CD8-positive, alpha-beta memory T cell (primary cell): ENCODE measurements around the gene FAM83D. TPM values are rescaled to one million over a fixed set of nuclear protein-coding genes. Genes with fewer than 3 reads are reported as not detected.
"Not testable (repeated sequence)": the region's sequence is repeated elsewhere in the genome, so short reads cannot be mapped to it uniquely, and the experiment has no call there.

Experiments used
- CTCF ChIA-PET: fragments of 350-600 bp; sonication (Branson Sonifier 250); formaldehyde crosslinking; loops from one replicate; lab custom pipeline; 2021; ENCODE audit warnings: antibody characterized with exemption; lab: Charles Lee
- POLR2A ChIA-PET: fragments of 350-600 bp; sonication (Branson Sonifier 250); formaldehyde crosslinking; loops from one replicate; lab custom pipeline; 2021; ENCODE audit warnings: antibody characterized with exemption; lab: Charles Lee
- DNase-seq, 5 donors: peaks; one replicate each; pipeline versions ENCODE4 v3.0.0 to v3.0.0-alpha.2; 2020 to 2022; ENCODE audit warnings: mixed read lengths in 1 of 5
- H3K27ac ChIP-seq: one replicate; pipeline ENCODE4 v1.7.0; 2013; ENCODE audit warnings: low read depth, mild to moderate bottlenecking, low read length, moderate library complexity
- H3K27me3 ChIP-seq: 2 replicates; pipeline ENCODE4 v1.7.0; 2013; ENCODE audit warnings: low read length, mild to moderate bottlenecking; ENCODE audit not compliant: insufficient read depth, poor library complexity, severe bottlenecking
- H3K36me3 ChIP-seq: 2 replicates; pipeline ENCODE4 v1.7.0; 2013; ENCODE audit warnings: mild to moderate bottlenecking, low read length, moderate library complexity; ENCODE audit not compliant: insufficient read depth
- H3K4me1 ChIP-seq: 2 replicates; pipeline ENCODE4 v1.7.0; 2013; ENCODE audit warnings: mild to moderate bottlenecking, low read length, moderate library complexity; ENCODE audit not compliant: insufficient read depth
- H3K4me3 ChIP-seq: 2 replicates; pipeline ENCODE4 v1.7.0; 2013; ENCODE audit warnings: mild to moderate bottlenecking, low read length
- H3K9me3 ChIP-seq: 2 replicates; pipeline ENCODE4 v1.7.0; 2013; ENCODE audit warnings: mild to moderate bottlenecking, low read length
- H3K27ac Mint-ChIP-seq, 8 donors: one replicate each; pipeline ENCODE4 v1.8.0; 2020 to 2021; ENCODE audit warnings: mixed read lengths in 8 of 8, mild to moderate bottlenecking in 6 of 8, inconsistent platforms in 3 of 8, moderate library complexity in 3 of 8
- H3K27me3 Mint-ChIP-seq, 2 donors: one replicate each; pipeline ENCODE4 v1.8.0; 2020 to 2021; ENCODE audit warnings: mixed read lengths in 2 of 2, mild to moderate bottlenecking in 1 of 2, moderate library complexity in 1 of 2
- H3K36me3 Mint-ChIP-seq, 3 donors: one replicate each; pipeline ENCODE4 v1.8.0; 2020 to 2021; ENCODE audit warnings: mixed read lengths in 3 of 3, inconsistent platforms in 1 of 3, mild to moderate bottlenecking in 1 of 3
- H3K4me1 Mint-ChIP-seq, 3 donors: one replicate each; pipeline ENCODE4 v1.8.0; 2020 to 2021; ENCODE audit warnings: mixed read lengths in 3 of 3, inconsistent platforms in 1 of 3, mild to moderate bottlenecking in 1 of 3
- H3K4me3 Mint-ChIP-seq, 7 donors: one replicate each; pipeline ENCODE4 v1.8.0; 2020 to 2021; ENCODE audit warnings: mixed read lengths in 7 of 7, mild to moderate bottlenecking in 6 of 7, moderate library complexity in 4 of 7, inconsistent platforms in 2 of 7
- H3K9me3 Mint-ChIP-seq, 5 donors: one replicate each; pipeline ENCODE4 v1.8.0; 2020 to 2022; ENCODE audit warnings: mixed read lengths in 5 of 5, mild to moderate bottlenecking in 3 of 5, moderate library complexity in 2 of 5, inconsistent platforms in 1 of 5
- polyA plus RNA-seq: library from polyadenylated mRNA; unstranded; fragments of 300-500 nt; fragmentation: Illumina TruSeq; gene quantifications from one replicate; pipeline ENCODE4 v1.2.3, GENCODE V29; 2021
- total RNA-seq, 2 experiments: library from RNA; stranded (reverse); gene quantifications; one replicate each; pipeline ENCODE4 v1.2.3, GENCODE V29; 2021

The FAM83D gene
- total and polyA plus RNA-seq, 3 experiments from 2014 or later = 2.3 to 13.2 (median 11.9) TPM

DNA sequence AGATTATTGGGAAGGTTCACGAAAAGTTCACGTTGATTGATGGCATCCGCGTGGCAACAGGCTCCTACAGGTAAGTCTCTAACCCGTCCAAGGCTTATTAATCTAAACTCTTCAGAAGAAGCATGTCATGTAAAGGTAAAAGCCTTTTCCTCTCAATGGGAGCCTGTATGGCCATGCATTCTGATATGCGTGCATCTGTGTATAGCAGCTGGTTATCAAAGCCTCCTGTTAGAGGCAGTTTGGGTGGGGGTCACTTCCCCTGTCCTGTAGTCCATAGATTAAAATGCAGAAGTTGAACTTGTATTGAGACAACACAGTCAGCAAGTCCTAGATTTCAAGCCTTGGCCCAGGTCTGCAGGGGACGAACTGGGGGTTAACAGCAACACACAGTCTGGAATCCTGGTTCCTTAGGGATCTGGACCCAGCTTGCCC lies 21.7 kb downstream of the FAM83D start:
- POLR2A ChIA-PET = no interaction called here
- no peaks in the 10 kb centered on the region for H3K27me3 Mint-ChIP-seq
- H3K36me3 Mint-ChIP-seq = peaks cover 0 to 4% (median 4%) of the 10 kb centered on the region in 3 donors
- no peaks in the 10 kb centered on the region for H3K9me3 ChIP-seq
- no peaks in the 10 kb centered on the region for H3K9me3 Mint-ChIP-seq
- peak overlapping the region; percentile 42 for H3K27ac ChIP-seq
- DNase-seq = no peak
- no peak overlapping the region for H3K4me3 Mint-ChIP-seq
- no peaks in the 10 kb centered on the region for H3K36me3 ChIP-seq
- H3K27ac Mint-ChIP-seq = no peak overlapping the region
- H3K4me3 ChIP-seq = no peak overlapping the region
- H3K27me3 ChIP-seq = no peaks in the 10 kb centered on the region
- CTCF ChIA-PET = interaction anchor here (1.0 kb wide), 1 partner anchor 142 kb away, joined by 3 read pairs; the partner anchor contains the start of gene PPP1R16B
- no peaks in the 10 kb centered on the region for H3K4me1 ChIP-seq
- no peaks in the 10 kb centered on the region for H3K4me1 Mint-ChIP-seq

DNA sequence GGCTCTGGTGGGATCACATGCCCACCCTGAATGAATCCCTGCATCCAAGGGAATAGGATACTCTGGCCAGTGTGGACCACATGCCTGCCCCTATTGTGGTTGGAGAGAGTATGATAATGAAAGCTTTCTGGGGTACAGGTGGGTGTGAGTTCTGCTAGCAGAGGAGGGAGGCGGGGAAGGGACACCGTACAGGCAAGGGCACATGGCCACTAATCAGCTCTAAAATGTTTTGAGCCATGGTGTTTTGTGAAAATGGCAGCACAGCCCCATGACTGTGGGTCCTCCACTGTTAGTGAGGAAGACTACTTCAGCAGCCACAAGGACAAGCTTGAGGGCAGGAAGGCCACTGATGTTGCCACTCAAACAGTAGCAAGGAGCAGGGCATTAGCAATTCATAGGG lies 24.0 kb downstream of the FAM83D start:
- Mint-ChIP-seq H3K27ac (peak overlapping the region in 1 of 8 donors; percentile 77), H3K27me3 (no peaks in the 10 kb centered on the region), H3K9me3 (no peaks in the 10 kb centered on the region), H3K4me1 (no peaks in the 10 kb centered on the region), H3K36me3 (peaks cover 0 to 4% (median 2%) of the 10 kb centered on the region in 3 donors), H3K4me3 (no peak overlapping the region)
- ChIA-PET POLR2A (no interaction called here), CTCF (no interaction called here)
- Histone ChIP-seq H3K27ac (no peak overlapping the region), H3K4me3 (no peak overlapping the region), H3K9me3 (no peaks in the 10 kb centered on the region), H3K36me3 (no peaks in the 10 kb centered on the region), H3K4me1 (no peaks in the 10 kb centered on the region), H3K27me3 (no peaks in the 10 kb centered on the region)
- no peak for DNase-seq

DNA sequence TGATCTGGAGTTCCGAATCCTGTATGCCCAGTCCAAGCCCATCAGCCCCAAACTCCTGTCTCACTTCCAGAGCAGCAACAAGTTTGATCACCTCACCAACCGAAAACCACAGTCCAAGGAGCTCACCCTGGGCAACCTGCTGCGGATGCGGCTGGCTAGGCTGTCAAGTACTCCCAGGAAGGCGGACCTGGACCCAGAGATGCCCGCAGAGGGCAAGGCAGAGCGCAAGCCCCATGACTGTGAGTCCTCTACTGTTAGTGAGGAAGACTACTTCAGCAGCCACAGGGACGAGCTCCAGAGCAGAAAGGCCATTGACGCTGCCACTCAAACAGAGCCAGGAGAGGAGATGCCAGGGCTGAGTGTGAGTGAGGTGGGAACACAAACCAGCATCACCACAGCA lies 25.4 kb downstream of the FAM83D start:
- Histone ChIP-seq H3K4me3 (no peak overlapping the region), H3K4me1 (no peaks in the 10 kb centered on the region), H3K27me3 (no peaks in the 10 kb centered on the region), H3K9me3 (no peaks in the 10 kb centered on the region), H3K36me3 (no peaks in the 10 kb centered on the region), H3K27ac (no peak overlapping the region)
- Mint-ChIP-seq H3K27me3 (no peaks in the 10 kb centered on the region), H3K27ac (no peak overlapping the region), H3K9me3 (no peaks in the 10 kb centered on the region), H3K4me3 (no peak overlapping the region), H3K36me3 (peaks cover 0 to 4% (median 2%) of the 10 kb centered on the region in 3 donors), H3K4me1 (no peaks in the 10 kb centered on the region)
- no peak for DNase-seq
- ChIA-PET CTCF (no interaction called here), POLR2A (no interaction called here)

DNA sequence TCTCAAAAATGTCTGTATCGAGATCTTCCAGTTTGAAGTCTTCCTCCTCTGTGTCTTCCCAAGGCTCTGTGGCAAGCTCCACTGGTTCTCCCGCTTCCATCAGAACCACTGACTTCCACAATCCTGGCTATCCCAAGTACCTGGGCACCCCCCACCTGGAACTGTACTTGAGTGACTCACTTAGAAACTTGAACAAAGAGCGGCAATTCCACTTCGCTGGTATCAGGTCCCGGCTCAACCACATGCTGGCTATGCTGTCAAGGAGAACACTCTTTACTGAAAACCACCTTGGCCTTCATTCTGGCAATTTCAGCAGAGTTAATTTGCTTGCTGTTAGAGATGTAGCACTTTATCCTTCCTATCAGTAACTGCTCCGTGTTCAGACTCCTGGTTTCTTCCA lies 25.9 kb downstream of the FAM83D start:
- CTCF ChIA-PET = no interaction called here
- Histone ChIP-seq H3K27me3 (no peaks in the 10 kb centered on the region), H3K27ac (no peak overlapping the region), H3K9me3 (no peaks in the 10 kb centered on the region), H3K4me3 (no peak overlapping the region), H3K4me1 (no peaks in the 10 kb centered on the region), H3K36me3 (no peaks in the 10 kb centered on the region)
- DNase-seq = no peak
- Mint-ChIP-seq H3K4me3 (no peak overlapping the region), H3K4me1 (no peaks in the 10 kb centered on the region), H3K27ac (no peak overlapping the region), H3K27me3 (no peaks in the 10 kb centered on the region), H3K9me3 (no peaks in the 10 kb centered on the region), H3K36me3 (peaks cover 0 to 4% (median 2%) of the 10 kb centered on the region in 3 donors)
- POLR2A ChIA-PET = no interaction called here

DNA sequence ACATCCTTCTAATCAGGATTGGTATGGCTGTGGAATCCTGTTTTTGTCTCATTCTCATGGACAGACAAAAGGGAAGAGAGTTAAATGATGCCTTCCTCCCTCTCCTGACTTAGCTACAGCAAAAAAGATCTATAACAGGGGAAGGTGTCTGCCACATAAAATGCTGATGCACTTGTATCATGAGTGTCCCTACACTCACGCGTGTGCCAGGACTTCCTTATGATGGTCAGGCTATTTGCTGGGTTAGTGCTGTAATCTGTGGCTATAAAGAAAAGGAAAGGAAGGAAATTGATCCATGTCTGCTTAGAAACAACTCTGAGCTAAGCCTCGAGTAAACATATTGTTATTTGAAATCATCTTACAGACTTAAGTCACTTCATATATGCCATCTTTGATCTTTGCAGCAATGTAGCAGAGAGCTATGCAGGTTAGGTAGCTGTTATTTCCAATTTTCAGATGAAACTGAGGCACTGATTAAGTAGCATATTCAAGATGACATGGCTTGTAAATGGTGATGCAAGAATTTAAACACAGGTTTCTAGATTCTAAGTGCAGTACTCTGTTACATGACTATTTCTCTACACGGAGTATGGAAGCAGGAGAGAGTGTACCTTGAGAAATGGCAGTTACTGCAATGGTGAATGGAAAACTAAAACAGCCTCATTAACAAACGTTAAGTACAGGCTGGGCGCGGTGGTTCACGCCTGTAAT lies 27.6 kb downstream of the FAM83D start:
- Histone ChIP-seq H3K9me3 (no peaks in the 10 kb centered on the region), H3K27ac (no peak overlapping the region), H3K4me1 (no peaks in the 10 kb centered on the region), H3K4me3 (no peak overlapping the region), H3K36me3 (no peaks in the 10 kb centered on the region), H3K27me3 (no peaks in the 10 kb centered on the region)
- Mint-ChIP-seq H3K4me1 (no peaks in the 10 kb centered on the region), H3K27me3 (no peaks in the 10 kb centered on the region), H3K9me3 (no peaks in the 10 kb centered on the region), H3K4me3 (peak overlapping the region in 1 of 7 donors; percentile 12), H3K27ac (peak overlapping the region in 1 of 8 donors; percentile 29), H3K36me3 (peaks cover 0 to 4% (median 2%) of the 10 kb centered on the region in 3 donors)
- ChIA-PET POLR2A (no interaction called here), CTCF (no interaction called here)
- DNase-seq = no peak

DNA sequence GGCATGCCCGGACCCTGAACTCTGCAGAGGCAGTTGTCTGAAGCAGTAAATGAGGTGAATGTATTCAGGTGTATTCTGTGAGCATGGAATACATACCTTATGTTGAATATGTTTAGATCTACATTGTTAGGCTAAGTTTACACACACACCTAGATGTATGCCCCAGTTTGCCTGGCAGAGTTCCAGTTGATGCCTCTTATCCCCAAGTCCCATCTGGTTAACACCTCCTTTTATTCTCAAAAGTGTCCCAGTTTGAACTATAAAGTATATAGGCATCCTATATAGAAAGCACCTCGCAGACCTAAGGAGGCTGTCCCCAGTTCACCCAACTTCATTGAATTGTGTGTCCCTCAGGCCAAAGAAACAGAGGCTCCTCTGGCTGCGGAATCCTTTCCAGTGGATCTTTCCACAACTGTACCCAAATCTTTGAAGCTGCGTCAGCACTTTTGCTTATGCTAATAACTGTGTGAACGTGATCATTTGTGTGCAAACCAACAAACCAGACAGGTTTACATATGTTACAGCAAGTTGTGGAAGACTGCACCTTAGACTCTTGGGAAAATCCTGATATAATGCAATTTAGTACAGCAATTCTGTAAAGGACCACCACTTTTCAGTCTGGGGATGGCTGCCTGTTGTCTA lies 31.1 kb downstream of the FAM83D start:
- ChIA-PET POLR2A (no interaction called here), CTCF (no interaction called here)
- no peaks in the 10 kb centered on the region for H3K27me3 Mint-ChIP-seq
- no peak overlapping the region for H3K27ac Mint-ChIP-seq
- no peak overlapping the region for H3K4me3 Mint-ChIP-seq
- peaks cover 8 to 11% (median 9%) of the 10 kb centered on the region in 3 donors for H3K4me1 Mint-ChIP-seq
- H3K36me3 Mint-ChIP-seq = peaks cover 0 to 3% (median 2%) of the 10 kb centered on the region in 3 donors
- no peaks in the 10 kb centered on the region for H3K36me3 ChIP-seq
- no peak overlapping the region for H3K4me3 ChIP-seq
- no peaks in the 10 kb centered on the region for H3K9me3 Mint-ChIP-seq
- DNase-seq = no peak
- no peak overlapping the region for H3K27ac ChIP-seq
- peaks cover 6% of the 10 kb centered on the region for H3K4me1 ChIP-seq
- no peaks in the 10 kb centered on the region for H3K27me3 ChIP-seq
- H3K9me3 ChIP-seq = no peaks in the 10 kb centered on the region

DNA sequence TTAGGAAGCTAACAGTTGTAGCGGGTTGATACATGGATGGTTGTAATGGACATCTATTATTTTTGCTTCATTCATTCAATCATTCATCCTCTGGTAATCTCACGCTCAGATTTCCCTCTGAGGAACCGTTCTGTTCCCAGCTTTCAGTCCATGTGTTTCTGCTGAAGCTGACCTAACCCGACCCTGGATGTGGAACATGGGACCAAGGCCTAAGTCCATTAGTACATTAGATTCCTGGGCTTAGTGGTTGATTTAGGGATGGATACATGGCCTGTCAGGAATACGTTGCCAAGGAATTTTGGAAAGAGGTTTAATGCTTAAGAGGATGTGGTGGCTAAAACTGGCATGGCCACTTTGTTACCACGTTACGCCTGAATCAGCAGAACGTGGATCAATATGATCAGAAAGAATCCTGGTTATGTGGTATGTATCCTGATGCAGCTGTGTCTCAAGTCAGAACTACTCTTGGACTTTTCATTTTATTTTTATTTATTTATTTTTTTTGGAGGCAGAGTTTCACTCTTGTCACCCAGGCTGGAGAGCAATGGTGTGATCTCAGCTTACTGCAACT lies 31.8 kb downstream of the FAM83D start:
- POLR2A ChIA-PET = no interaction called here

DNA sequence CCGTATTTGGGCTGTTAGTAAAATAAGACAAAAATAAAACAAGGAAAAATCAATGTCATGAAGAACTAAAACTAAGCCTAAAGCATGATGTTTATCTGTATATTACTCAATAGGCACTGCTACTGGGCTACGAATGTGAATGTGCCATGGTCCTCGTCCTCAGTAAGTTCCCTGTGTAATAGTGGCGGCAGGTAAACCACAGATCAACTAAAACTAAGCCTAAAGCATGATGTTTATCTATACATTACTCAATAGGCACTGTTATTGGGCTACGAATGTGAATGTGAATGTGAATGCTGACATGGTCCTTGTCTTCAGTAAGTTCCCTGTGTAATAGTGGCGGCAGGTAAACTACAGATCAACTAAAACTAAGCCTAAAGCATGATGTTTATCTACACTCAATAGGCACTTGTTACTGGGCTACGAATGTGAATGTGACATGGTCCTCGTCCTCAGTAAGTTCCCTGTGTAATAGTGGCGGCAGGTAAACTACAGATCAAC lies 34.0 kb downstream of the FAM83D start:
- H3K27me3 ChIP-seq, H3K36me3 ChIP-seq, H3K27ac ChIP-seq, CTCF ChIA-PET, H3K4me3 ChIP-seq, POLR2A ChIA-PET, H3K27ac Mint-ChIP-seq, H3K9me3 Mint-ChIP-seq, DNase-seq, H3K9me3 ChIP-seq, H3K27me3 Mint-ChIP-seq: not testable (repeated sequence)
- peak overlapping the region in 1 of 7 donors; percentile 50 for H3K4me3 Mint-ChIP-seq
- H3K36me3 Mint-ChIP-seq = peaks cover 0 to 14% (median 7%) of the 10 kb centered on the region in 3 donors
- H3K4me1 Mint-ChIP-seq = peaks cover 19 to 30% (median 30%) of the 10 kb centered on the region in 3 donors
- H3K4me1 ChIP-seq = peaks cover 21% of the 10 kb centered on the region

More for the DNA sequence above, 31.8 kb downstream of the FAM83D start:
- Histone ChIP-seq H3K36me3 (no peaks in the 10 kb centered on the region), H3K4me3 (no peak overlapping the region), H3K27ac (no peak overlapping the region), H3K4me1 (peaks cover 12% of the 10 kb centered on the region), H3K27me3 (no peaks in the 10 kb centered on the region), H3K9me3 (no peaks in the 10 kb centered on the region)
- no peak overlapping the region for H3K27ac Mint-ChIP-seq
- CTCF ChIA-PET = no interaction called here
- peaks cover 13 to 16% (median 14%) of the 10 kb centered on the region in 3 donors for H3K4me1 Mint-ChIP-seq
- no peaks in the 10 kb centered on the region for H3K9me3 Mint-ChIP-seq
- H3K4me3 Mint-ChIP-seq = no peak overlapping the region
- H3K27me3 Mint-ChIP-seq = no peaks in the 10 kb centered on the region
- peaks cover 0 to 7% (median 0%) of the 10 kb centered on the region in 3 donors for H3K36me3 Mint-ChIP-seq
- DNase-seq = no peak
